HG03196 (cell line): ENCODE results near the gene DST.

Source experiments
- ATAC-seq: cut with Tn5 transposase; IDR thresholded peaks from one replicate; pipeline ENCODE4 v1.9.1; 2021; ENCODE audit not compliant: unreplicated experiment

The DST gene

DNA sequence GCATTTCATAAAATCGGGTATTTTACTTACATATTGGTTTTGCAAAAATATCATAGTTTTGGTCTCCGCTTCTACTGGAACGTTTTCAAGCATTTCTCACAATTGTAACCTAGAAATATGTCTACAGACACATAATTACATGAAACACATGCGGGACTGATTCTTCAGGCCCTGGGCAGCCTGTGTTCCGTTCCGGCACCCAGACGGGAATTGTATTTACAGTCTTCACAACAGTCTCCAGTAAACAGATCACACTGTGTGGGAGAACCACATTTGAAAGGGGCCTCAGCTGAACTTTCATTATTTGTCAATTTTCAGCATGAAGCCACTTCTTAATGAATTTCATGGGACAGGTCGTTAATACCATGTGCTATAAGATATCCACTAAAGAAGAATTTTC lies 196.9 kb downstream of the DST start:
- no peak for ATAC-seq

DNA sequence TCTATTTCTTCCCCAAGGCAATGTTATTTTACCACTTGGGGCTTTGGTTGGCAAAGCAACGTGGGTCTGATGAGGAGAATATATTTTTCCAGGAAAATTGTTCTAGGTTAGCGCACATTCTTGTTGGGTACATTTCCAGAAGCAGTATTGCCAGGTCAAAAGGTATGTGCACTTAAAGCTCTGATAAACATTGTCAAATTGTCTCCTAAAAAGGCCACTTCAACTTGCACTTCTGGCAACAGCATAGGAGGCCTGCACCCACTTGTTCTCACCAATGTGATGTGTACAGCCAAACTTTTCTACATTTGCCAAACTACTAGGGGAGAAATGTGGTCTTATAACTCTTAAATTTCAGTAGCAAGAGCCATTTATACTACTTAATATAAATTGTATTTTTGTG lies 197.8 kb downstream of the DST start:
- ATAC-seq, result no peak

DNA sequence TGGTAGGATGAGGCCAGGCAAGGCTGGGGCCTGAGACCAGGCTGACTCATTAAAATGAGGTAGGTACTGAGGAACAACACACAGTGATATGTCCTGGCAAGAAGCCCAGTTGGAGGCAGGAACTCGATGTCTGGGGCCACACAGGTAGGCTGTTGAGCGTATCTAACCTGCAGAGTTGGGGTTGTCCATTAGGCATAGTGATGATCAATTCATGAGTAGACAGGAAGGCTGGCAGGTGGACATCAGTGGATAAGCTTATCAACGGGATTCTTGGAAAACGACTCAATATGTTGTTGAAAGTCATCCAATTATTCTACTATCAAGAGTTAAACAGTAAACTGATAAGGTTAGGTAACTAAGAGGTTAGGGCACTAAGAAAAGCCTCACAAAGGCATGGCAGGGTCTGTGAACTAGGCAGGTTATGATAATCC lies 202.1 kb downstream of the DST start:
- ATAC-seq, result no peak

GRCh38 chr6:56437171-56437900 lies 205.4 kb downstream of the DST start:
- ATAC-seq, result no peak

GRCh38 chr6:56435754-56436153 lies 206.9 kb downstream of the DST start:
- ATAC-seq, result no peak

- ATAC-seq, result no peak
Measured at GRCh38 chr6:56435326-56435725, 207.4 kb downstream of the DST start.

DNA sequence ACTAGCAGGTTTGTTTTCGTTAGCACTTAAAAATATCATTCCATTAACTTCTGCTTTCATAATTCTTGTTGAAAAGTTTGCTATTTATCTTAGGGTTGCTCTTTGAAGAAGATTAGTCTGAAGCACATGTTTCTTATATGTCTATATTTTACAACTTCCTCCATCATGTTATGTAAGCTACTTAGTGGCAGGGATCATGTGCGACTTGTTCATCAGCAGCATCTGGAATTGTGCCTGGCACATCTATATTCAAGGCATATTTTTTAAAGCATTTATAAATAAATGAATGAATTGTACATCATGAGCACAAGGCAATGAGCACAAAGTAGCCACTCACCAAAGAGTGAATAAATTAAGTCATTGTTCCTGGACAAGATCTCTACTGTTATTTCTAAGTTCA lies 208.1 kb downstream of the DST start:
- ATAC-seq, result no peak

DNA sequence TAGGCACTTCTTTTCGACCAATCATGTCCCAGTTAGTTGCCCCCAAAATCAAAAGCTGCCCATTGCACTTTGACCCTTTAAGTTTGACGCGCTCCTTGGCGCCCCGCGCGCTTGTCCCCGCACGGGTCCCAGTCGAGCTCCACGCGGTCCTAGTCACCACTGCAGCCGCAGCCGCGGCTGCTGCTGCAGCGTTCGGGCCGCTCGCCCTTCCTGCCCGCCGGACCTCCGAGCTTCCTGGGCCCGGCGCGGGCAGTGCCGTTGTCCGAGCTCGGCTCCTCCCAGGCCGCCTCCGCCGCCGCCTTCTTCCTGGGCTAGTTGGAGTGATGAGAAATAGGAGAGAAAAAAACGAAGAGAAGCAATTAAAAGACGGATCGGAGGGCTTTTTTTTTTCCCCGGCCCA lies 209.6 kb downstream of the DST start:
- no peak for ATAC-seq

DNA sequence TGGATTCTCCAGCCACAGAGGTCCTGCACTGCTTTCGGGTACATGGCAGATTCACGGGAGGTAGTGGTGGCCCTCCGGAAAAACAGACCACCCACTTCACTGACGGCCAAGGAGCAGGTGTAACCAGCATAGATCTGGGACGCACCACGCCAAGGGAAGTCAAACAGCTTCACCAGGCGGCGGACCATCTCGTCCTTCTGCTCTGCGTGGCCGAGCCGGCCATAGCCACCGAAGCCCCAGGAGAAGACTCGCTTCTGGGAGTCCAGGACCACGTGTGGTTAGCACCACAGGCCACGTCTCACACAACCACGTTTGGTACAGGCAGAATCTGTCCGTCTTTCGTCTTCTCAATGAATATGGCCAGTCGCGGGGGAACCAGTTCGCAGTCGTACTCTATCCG lies 210.5 kb downstream of the DST start:
- ATAC-seq, result no peak

- no peak for ATAC-seq
Measured at GRCh38 chr6:56430629-56431600, 211.8 kb downstream of the DST start.

DNA sequence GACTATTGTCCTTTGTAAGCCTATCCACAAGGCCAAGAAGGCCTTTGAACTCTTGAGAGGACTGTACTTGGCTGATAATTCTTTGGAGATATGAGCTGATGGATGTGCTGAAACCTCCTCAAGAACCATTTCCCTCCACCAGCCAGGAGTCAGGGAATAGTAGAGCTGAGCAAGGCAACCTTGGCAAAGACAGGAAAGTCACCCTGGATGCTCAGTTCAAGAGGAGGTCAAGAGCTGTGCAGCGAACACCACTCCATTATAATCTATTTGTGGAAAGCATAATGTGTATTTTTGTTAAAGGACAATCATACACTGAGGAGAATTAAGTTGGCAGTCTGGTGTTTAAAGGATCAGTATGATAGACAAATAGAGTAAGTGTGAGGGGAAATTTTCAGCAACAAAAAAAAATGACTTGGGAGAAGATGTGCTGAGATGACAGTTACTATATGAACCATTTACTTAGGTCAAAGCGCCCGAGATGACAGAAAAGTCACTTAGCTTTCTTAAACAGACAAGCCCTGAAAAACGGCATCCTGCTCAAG lies 218.1 kb downstream of the DST start:
- ATAC-seq, result no peak

- ATAC-seq, result no peak
Measured at GRCh38 chr6:56424064-56424463, 218.6 kb downstream of the DST start.

- no peak for ATAC-seq
Measured at GRCh38 chr6:56420296-56420695, 222.4 kb downstream of the DST start.

DNA sequence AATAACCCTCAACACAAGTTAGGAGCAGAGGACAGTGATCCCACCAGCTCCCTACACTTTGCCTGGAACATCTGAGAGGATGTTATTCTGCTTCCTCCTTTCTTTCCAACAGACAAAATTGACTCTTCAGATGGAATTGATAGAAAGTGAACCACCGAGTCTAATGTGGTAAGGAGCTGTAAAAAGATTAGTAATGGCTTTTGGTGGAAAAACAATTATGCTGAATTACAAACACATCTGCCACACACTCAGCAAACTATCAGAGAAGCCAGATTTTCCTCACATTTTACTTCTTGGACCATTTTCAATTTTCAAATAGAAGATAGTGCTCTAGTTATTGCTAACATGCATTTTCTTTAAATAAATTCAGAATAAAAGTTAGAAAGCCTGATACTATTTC lies 223.5 kb downstream of the DST start:
- ATAC-seq, result no peak

DNA sequence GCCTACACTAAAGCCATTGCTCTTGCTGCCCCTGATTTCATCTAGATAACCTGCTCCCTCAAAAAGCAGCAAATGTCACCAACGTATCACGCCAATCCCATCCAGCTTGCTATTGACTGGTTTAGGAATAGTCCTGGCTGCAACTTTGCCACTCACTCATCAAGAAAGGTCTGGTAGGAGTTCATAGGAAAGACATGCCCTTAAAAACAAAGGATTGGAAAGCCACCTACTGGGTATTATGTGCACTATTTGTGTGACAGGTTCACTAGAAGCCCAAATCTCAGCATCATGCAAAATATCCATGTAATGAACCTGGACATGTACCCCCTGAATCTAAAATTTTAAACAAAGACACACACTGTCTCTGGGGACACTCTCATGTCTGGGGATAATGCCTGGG lies 224.9 kb downstream of the DST start:
- no peak for ATAC-seq

- ATAC-seq, result no peak
Measured at GRCh38 chr6:56416247-56416646, 226.4 kb downstream of the DST start.

DNA sequence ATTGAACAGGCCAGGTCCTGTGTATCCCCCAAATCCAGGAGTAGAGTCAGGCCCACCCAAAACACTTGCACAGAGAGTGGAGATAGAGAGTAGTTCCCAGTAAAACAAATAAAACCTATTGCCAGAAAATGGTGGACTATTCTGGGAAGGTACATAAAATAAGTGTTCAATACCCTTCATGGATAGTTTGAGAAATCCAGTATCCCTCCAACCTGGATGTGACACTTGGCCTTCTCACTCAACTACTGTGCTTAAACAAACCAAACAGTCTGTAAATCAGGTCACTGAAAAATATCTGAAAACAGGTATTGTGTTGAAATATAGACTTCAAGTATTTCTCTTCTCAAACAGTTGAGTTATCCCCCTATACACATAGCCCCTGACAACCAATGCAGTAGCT lies 233.7 kb downstream of the DST start:
- ATAC-seq, result no peak
